Psoas muscle (tissue), 8 donors: ENCODE data around the gene LKAAEAR1. TPM values are rescaled to one million over a fixed set of nuclear protein-coding genes. Genes with fewer than 3 reads are reported as not detected.

Source experiments
- ATAC-seq, 4 donors: fragments of 200-7000 bp; cut with Tn5 transposase; one replicate each; pipeline ENCODE4 v1.9.1; 2020; ENCODE audit warnings: moderate library complexity in 3 of 4, mild to moderate bottlenecking in 2 of 4
- DNase-seq, 2 donors: peaks; one replicate each; pipeline ENCODE4 v3.0.0-alpha.2; 2020
- H3K27ac ChIP-seq: fragments of 200-600 bp; one replicate; pipeline ENCODE4 v1.8.0; 2022
- H3K27me3 ChIP-seq, 3 donors: fragments of 200-600 bp in 1 of 3; one replicate each; pipeline versions ENCODE4 v1.6.1 to v1.8.0; 2013 to 2022; ENCODE audit warnings: low read length in 2 of 3, mild to moderate bottlenecking in 2 of 3, moderate library complexity in 1 of 3; ENCODE audit not compliant: insufficient read depth in 3 of 3
- H3K36me3 ChIP-seq, 2 donors: fragments of 200-600 bp in 1 of 2; one replicate each; pipeline versions ENCODE4 v1.6.1 to v1.8.0; 2013 to 2022; ENCODE audit warnings: low read depth in 1 of 2, mild to moderate bottlenecking in 1 of 2, moderate library complexity in 1 of 2; ENCODE audit not compliant: insufficient read depth in 1 of 2
- H3K4me1 ChIP-seq: fragments of 200-600 bp; one replicate; pipeline ENCODE4 v1.8.0; 2022
- H3K4me3 ChIP-seq: fragments of 200-600 bp; one replicate; pipeline ENCODE4 v1.8.0; 2022; ENCODE audit warnings: mild to moderate bottlenecking
- H3K9me3 ChIP-seq: fragments of 200-600 bp; one replicate; pipeline ENCODE4 v1.8.0; 2022
- CTCF ChIP-seq: fragments of 200-600 bp; IDR thresholded peaks from one replicate; pipeline ENCODE4 v1.8.0; 2022; ENCODE audit warnings: antibody characterized with exemption
- WGBS, 3 donors: extraction: QIAGEN DNeasy Blood & Tissue Kit; methylation state at CpG; one replicate each; pipeline versions ENCODE4 v1.1.6 to v1.1.7; 2013; 5-methylcytosine and 5-hydroxymethylcytosine counted together
- intact Hi-C, 2 donors: fragments of 100-400 bp; cut with DNase I; formaldehyde crosslinking; loops; one replicate each; pipeline versions ENCODE4 v1.11.0 to v1.14.2; 2022
- polyA plus RNA-seq, 3 donors: library from polyadenylated mRNA; stranded (reverse); fragments of 200-250 nt; gene quantifications; one replicate each; pipeline ENCODE4 v1.2.3, GENCODE V29; 2013
- total RNA-seq, 4 donors: library from RNA; stranded (reverse); fragmentation: NEBNext Ultra II Directional in 2 of 4; extraction: Animal tissue kit (Norgen Biotek cat#: 25700) in 2 of 4; gene quantifications; one replicate each; pipeline versions ENCODE4 v1.2.1 to v1.2.4, GENCODE V29; 2021 to 2023
- donor health status: healthy with polysubstance abuse.
- donor health status: DM: no; HTN: no; CAD: no; lungs with moderate emphysema.
- donor health status: Bipolar disorder and iron deficiency.
- donor health status: healthy.
- donor health status: DM: yes; HTN: yes; CAD: no.
- donor health status: DM: no; HTN: no; CAD: no.
- donor health status: DM: no; HTN: no; CAD: no.
- donor health status: DM: yes; HTN: yes; CAD: no.

The LKAAEAR1 gene
- total and polyA plus RNA-seq, 7 donors: not detected

- Histone ChIP-seq H3K36me3 (no peaks in the 10 kb centered on the region), H3K27ac (peak overlapping the region; percentile 68), H3K4me3 (peak overlapping the region; percentile 33), H3K9me3 (no peaks in the 10 kb centered on the region), H3K4me1 (no peaks in the 10 kb centered on the region), H3K27me3 (peaks cover 0 to 31% (median 11%) of the 10 kb centered on the region in 3 donors)
- DNase-seq (peak; percentile 61 to 78), ATAC-seq (peak in 3 of 4 donors; percentile 16 to 21 (median 20))
- intact Hi-C loops: no loop called here
- TF ChIP-seq CTCF: no peak
- 31 to 34% (median 32%) methylated on average over 15 to 17 of the region's 17 CpGs for WGBS, 3 donors
Observed at GRCh38 chr20:64053841-64054661, 30.1 kb downstream of the LKAAEAR1 start.

- H3K9me3 ChIP-seq: no peaks in the 10 kb centered on the region
- no peaks in the 10 kb centered on the region for H3K36me3 ChIP-seq
- peak overlapping the region; percentile 18 for H3K4me3 ChIP-seq
- H3K27ac ChIP-seq: peak overlapping the region; percentile 65
- no peak for TF ChIP-seq CTCF
- DNase-seq (no peak), ATAC-seq (no peak)
- intact Hi-C loops: no loop called here
- 71 to 73% (median 72%) methylated on average over 31 to 33 of the region's 33 CpGs for WGBS, 3 donors
- H3K27me3 ChIP-seq: peaks cover 0 to 39% (median 17%) of the 10 kb centered on the region in 3 donors
- no peaks in the 10 kb centered on the region for H3K4me1 ChIP-seq
Observed at GRCh38 chr20:64052987-64053840, 31.0 kb downstream of the LKAAEAR1 start.

- WGBS, 3 donors: 54 to 68% (median 66%) methylated on average over 10 of the region's 10 CpGs
Observed at GRCh38 chr20:64052326-64052722, 31.9 kb downstream of the LKAAEAR1 start.

More at GRCh38 chr20:64052326-64052722, 31.9 kb downstream of the LKAAEAR1 start:
- Histone ChIP-seq H3K27me3 (peaks cover 0 to 48% (median 20%) of the 10 kb centered on the region in 3 donors), H3K9me3 (no peaks in the 10 kb centered on the region), H3K4me3 (peak overlapping the region; percentile 18), H3K36me3 (no peaks in the 10 kb centered on the region), H3K27ac (peak overlapping the region; percentile 65), H3K4me1 (no peaks in the 10 kb centered on the region)
- no peak for DNase-seq
- ATAC-seq: no peak
- no peak for TF ChIP-seq CTCF
- intact Hi-C loops: no loop called here
